ENCODE data around the gene PAX3. TPM values are rescaled to one million over a fixed set of nuclear protein-coding genes. Genes with fewer than 3 reads are reported as not detected.

The PAX3 gene
- total RNA-seq, 1 experiment from 2014 or later, result not detected

DNA sequence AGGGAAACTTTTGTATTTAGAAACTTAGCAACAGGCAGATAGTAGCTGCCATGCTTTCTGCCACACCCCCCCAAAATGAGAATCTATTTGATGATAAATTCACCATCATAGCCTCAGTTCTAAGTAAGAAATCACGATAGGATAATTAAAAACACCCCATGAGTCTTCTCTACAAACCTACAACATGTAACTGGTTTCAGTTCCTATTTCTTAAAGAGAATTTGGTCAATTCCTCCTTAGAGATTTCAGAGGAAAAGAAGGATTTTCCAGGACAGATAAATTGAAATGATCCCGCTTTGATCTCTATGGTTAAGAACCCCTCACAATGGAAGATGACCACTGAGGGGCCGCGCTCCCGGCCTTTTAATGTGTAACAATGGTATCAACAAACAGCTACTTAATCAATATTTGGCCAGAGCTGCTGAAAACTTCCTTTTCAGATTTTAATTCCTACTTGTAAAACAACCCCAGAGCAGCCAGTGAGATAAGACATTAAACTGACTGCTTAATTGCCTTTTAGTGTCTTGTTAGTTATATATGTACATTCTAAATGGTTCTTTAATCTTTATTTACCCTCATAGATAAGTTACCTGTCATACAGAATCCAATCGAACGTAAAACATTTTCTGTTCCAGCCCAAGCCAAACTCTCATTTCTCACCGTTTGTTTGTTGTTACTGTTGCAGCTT lies 10.1 kb downstream of the PAX3 start:
- no TSS peak for BruUV-seq (replicated peaks)
- no peak for DNase-seq (ENCODE audit: low read depth, low spot score)
- Histone ChIP-seq H3K27ac (ENCODE audit: low read depth, low read length) (no peak overlapping the region), H3K79me2 (ENCODE audit: insufficient read depth, low read length) (no peaks in the 10 kb centered on the region), H3K9me2 (ENCODE audit: insufficient read depth) (no peaks in the 10 kb centered on the region), H3K4me3 (replicated peaks in 1 of 2; ENCODE audit: low read depth in 1 of 2, low read length in 2 of 2) (no peak overlapping the region), H3K9me3 (ENCODE audit: control insufficient read depth in 1 of 2, insufficient read depth in 1 of 2, low read depth in 1 of 2, low read length in 2 of 2) (no peaks in the 10 kb centered on the region), H3K4me2 (ENCODE audit: low read length) (no peak overlapping the region), H4K20me1 (ENCODE audit: insufficient read depth) (no peaks in the 10 kb centered on the region), H2AFZ (ENCODE audit: low read depth, low read length, poor library complexity, severe bottlenecking) (no peak overlapping the region), H3K36me3 (ENCODE audit: control insufficient read depth in 1 of 2, insufficient read depth in 2 of 2, low read length in 2 of 2) (no peaks in the 10 kb centered on the region), H3K9ac (ENCODE audit: low read length) (no peak overlapping the region), H3K27me3 (ENCODE audit: insufficient read depth, low read length) (peaks cover 75% of the 10 kb centered on the region), H3K4me1 (ENCODE audit: control insufficient read depth in 1 of 2, insufficient read depth in 2 of 2, low read length in 2 of 2) (no peaks in the 10 kb centered on the region)
- RAD21 ChIA-PET (ENCODE audit: low non-redundant PET in 1 of 2, low total read pairs in 2 of 2, uncharacterized antibody in 2 of 2, unreplicated experiment in 2 of 2), result no interaction called here
- TF ChIP-seq FOSL1 (IDR thresholded peaks at IDR 0.05; ENCODE audit: low read depth) (no peak), POLR2A (IDR thresholded peaks at IDR 0.05; ENCODE audit: borderline replicate concordance, extremely low read depth, insufficient read depth, insufficient read length) (no peak), YY1 (IDR thresholded peaks at IDR 0.05; ENCODE audit: extremely low read depth, insufficient replicate concordance, low read depth, low read length) (no peak), EGR1 (IDR thresholded peaks at IDR 0.05; ENCODE audit: low read depth) (no peak), CBX3 (IDR thresholded peaks at IDR 0.05; ENCODE audit: low read depth) (no peak), SRF (IDR thresholded peaks at IDR 0.05; ENCODE audit: low read depth) (no peak), RAD21 (IDR thresholded peaks at IDR 0.05; ENCODE audit: low read depth) (no peak)
- TF ChIP-seq, protein P1, sequence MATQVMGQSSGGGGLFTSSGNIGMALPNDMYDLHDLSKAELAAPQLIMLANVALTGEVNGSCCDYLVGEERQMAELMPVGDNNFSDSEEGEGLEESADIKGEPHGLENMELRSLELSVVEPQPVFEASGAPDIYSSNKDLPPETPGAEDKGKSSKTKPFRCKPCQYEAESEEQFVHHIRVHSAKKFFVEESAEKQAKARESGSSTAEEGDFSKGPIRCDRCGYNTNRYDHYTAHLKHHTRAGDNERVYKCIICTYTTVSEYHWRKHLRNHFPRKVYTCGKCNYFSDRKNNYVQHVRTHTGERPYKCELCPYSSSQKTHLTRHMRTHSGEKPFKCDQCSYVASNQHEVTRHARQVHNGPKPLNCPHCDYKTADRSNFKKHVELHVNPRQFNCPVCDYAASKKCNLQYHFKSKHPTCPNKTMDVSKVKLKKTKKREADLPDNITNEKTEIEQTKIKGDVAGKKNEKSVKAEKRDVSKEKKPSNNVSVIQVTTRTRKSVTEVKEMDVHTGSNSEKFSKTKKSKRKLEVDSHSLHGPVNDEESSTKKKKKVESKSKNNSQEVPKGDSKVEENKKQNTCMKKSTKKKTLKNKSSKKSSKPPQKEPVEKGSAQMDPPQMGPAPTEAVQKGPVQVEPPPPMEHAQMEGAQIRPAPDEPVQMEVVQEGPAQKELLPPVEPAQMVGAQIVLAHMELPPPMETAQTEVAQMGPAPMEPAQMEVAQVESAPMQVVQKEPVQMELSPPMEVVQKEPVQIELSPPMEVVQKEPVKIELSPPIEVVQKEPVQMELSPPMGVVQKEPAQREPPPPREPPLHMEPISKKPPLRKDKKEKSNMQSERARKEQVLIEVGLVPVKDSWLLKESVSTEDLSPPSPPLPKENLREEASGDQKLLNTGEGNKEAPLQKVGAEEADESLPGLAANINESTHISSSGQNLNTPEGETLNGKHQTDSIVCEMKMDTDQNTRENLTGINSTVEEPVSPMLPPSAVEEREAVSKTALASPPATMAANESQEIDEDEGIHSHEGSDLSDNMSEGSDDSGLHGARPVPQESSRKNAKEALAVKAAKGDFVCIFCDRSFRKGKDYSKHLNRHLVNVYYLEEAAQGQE (IDR thresholded peaks at IDR 0.05; ENCODE audit: low read depth), result no peak
- intact Hi-C loops (cut with micrococcal nuclease), result no loop called here
- no peak for ATAC-seq
- POLR2A ChIA-PET, result no interaction called here
- CTCF ChIA-PET, result no interaction called here
